Type B pancreatic cell (in vitro differentiated cells): Measurements from ENCODE around the gene CNTNAP2. TPM values are rescaled to one million over a fixed set of nuclear protein-coding genes. Genes with fewer than 3 reads are reported as not detected.

Experiments used
- DNase-seq: peaks from one replicate; pipeline ENCODE4 v3.0.0; 2021; ENCODE audit warnings: mixed read lengths; ENCODE audit not compliant: unreplicated experiment; ENCODE audit errors: extremely low spot score
- H3K27ac Mint-ChIP-seq: 2 replicates; pipeline ENCODE4 v1.8.0; 2021; ENCODE audit warnings: mild to moderate bottlenecking, mixed read lengths
- H3K27me3 Mint-ChIP-seq: 2 replicates; pipeline ENCODE4 v1.8.0; 2021; ENCODE audit warnings: mixed read lengths
- H3K36me3 Mint-ChIP-seq: 2 replicates; pipeline ENCODE4 v1.8.0; 2021; ENCODE audit warnings: mixed read lengths
- H3K4me1 Mint-ChIP-seq: one replicate; pipeline ENCODE4 v1.8.0; 2021; ENCODE audit warnings: mixed read lengths; ENCODE audit not compliant: unreplicated experiment
- H3K4me3 Mint-ChIP-seq: 2 replicates; pipeline ENCODE4 v1.8.0; 2021; ENCODE audit warnings: mild to moderate bottlenecking, mixed read lengths
- H3K9me3 Mint-ChIP-seq: 2 replicates; pipeline ENCODE4 v1.8.0; 2021; ENCODE audit warnings: mixed read lengths
- CTCF ChIP-seq: fragments of 200-600 bp; sonication (generic); conservative IDR thresholded peaks from 2 replicates; pipeline ENCODE4 v1.5.0; 2021; ENCODE audit warnings: antibody characterized with exemption, mild to moderate bottlenecking
- total RNA-seq: library from RNA; stranded (reverse); gene quantifications from 2 replicates; pipeline ENCODE4 v1.2.1, GENCODE V29; 2021; ENCODE audit warnings: low replicate concordance

CNTNAP2 gene
- total RNA-seq, 1 donor from 2014 or later, result 26.8 TPM

- Mint-ChIP-seq H3K9me3 (peaks cover 13% of the 10 kb centered on the region), H3K36me3 (no peaks in the 10 kb centered on the region), H3K4me1 (peaks cover 8% of the 10 kb centered on the region), H3K27ac (no peak overlapping the region), H3K4me3 (no peak overlapping the region), H3K27me3 (peaks cover 11% of the 10 kb centered on the region)
- DNase-seq, result no peak
- TF ChIP-seq CTCF, result no peak
Measured at GRCh38 chr7:146665023-146665422, 548.4 kb downstream of the CNTNAP2 start.

GRCh38 chr7:146670532-146670931 is 553.9 kb downstream of the CNTNAP2 start:
- Mint-ChIP-seq H3K27ac (no peak overlapping the region), H3K4me1 (no peaks in the 10 kb centered on the region), H3K36me3 (no peaks in the 10 kb centered on the region), H3K9me3 (peaks cover 13% of the 10 kb centered on the region), H3K27me3 (peaks cover 3% of the 10 kb centered on the region), H3K4me3 (no peak overlapping the region)
- DNase-seq, result no peak
- no peak for TF ChIP-seq CTCF

GRCh38 chr7:146681487-146681886 is 564.9 kb downstream of the CNTNAP2 start:
- DNase-seq, result no peak
- Mint-ChIP-seq H3K9me3 (no peaks in the 10 kb centered on the region), H3K4me3 (no peak overlapping the region), H3K4me1 (no peaks in the 10 kb centered on the region), H3K27me3 (no peaks in the 10 kb centered on the region), H3K27ac (no peak overlapping the region), H3K36me3 (no peaks in the 10 kb centered on the region)
- TF ChIP-seq CTCF, result no peak

- H3K9me3 Mint-ChIP-seq, result no peaks in the 10 kb centered on the region
- DNase-seq, result no peak
- H3K36me3 Mint-ChIP-seq, result no peaks in the 10 kb centered on the region
- H3K27ac Mint-ChIP-seq, result no peak overlapping the region
- no peak overlapping the region for H3K4me3 Mint-ChIP-seq
- no peaks in the 10 kb centered on the region for H3K27me3 Mint-ChIP-seq
- H3K4me1 Mint-ChIP-seq, result peaks cover 3% of the 10 kb centered on the region
- TF ChIP-seq CTCF, result no peak
Measured at GRCh38 chr7:146683439-146683838, 566.8 kb downstream of the CNTNAP2 start.

- Mint-ChIP-seq H3K27me3 (no peaks in the 10 kb centered on the region), H3K36me3 (no peaks in the 10 kb centered on the region), H3K9me3 (no peaks in the 10 kb centered on the region), H3K27ac (no peak overlapping the region), H3K4me3 (no peak overlapping the region), H3K4me1 (peaks cover 4% of the 10 kb centered on the region)
- TF ChIP-seq CTCF, result no peak
- no peak for DNase-seq
Measured at GRCh38 chr7:146690987-146691386, 574.4 kb downstream of the CNTNAP2 start.

- Mint-ChIP-seq H3K4me3 (no peak overlapping the region), H3K27ac (no peak overlapping the region), H3K27me3 (no peaks in the 10 kb centered on the region), H3K36me3 (no peaks in the 10 kb centered on the region), H3K9me3 (no peaks in the 10 kb centered on the region), H3K4me1 (no peaks in the 10 kb centered on the region)
- no peak for DNase-seq
- TF ChIP-seq CTCF, result no peak
Measured at GRCh38 chr7:146698995-146699610, 582.5 kb downstream of the CNTNAP2 start.
